HEK293 (cell line): ENCODE results near the gene SH3BGRL3.

Experiments used
- CTCF ChIA-PET: fragments of 350-600 bp; formaldehyde crosslinking; extraction: SDS; loops from one replicate; lab custom pipeline; 2021; ENCODE audit warnings: antibody characterized with exemption; lab: Yijun Ruan, JAX
- POLR2A ChIA-PET: fragments of 300-600 bp; formaldehyde crosslinking; extraction: SDS; loops from one replicate; lab custom pipeline; 2020; ENCODE audit warnings: antibody characterized with exemption, inconsistent platforms; lab: Yijun Ruan, JAX
- H3K27ac ChIP-seq: fragments of 200-500 bp; sonication (Bioruptor generic); 2 replicates; pipeline ENCODE4 v1.5.1; 2014; ENCODE audit warnings: low read depth, low read length, control low read depth, inconsistent platforms; ENCODE audit errors: extremely low read depth
- H3K36me3 ChIP-seq, 2 experiments: fragments of 200-500 bp in 1 of 2; sonication (Bioruptor generic) in 1 of 2; 1 replicate in 1 of 2; 2 replicates in 1 of 2; pipeline ENCODE4 v1.5.1; 2014 to 2017; ENCODE audit warnings: inconsistent platforms in 2 of 2, low read length in 2 of 2; ENCODE audit not compliant: control insufficient read depth in 2 of 2, insufficient read depth in 1 of 2
- H3K4me1 ChIP-seq: fragments of 200-500 bp; sonication (Bioruptor generic); 2 replicates; pipeline ENCODE4 v1.5.1; 2014; ENCODE audit warnings: mild to moderate bottlenecking, low read length, inconsistent platforms; ENCODE audit not compliant: control insufficient read depth, insufficient read depth
- H3K4me3 ChIP-seq: 2 replicates; pipeline ENCODE4 v1.5.1; 2011; ENCODE audit warnings: low read depth, mild to moderate bottlenecking, control low read depth, low read length, moderate library complexity
- H3K9me3 ChIP-seq: fragments of 200-500 bp; sonication (Bioruptor generic); 2 replicates; pipeline ENCODE4 v1.5.1; 2014; ENCODE audit warnings: low read depth, low read length, inconsistent platforms; ENCODE audit not compliant: control insufficient read depth, insufficient read depth
- AEBP2 ChIP-seq: fragments of 450-650 bp; formaldehyde crosslinking; IDR thresholded peaks from 2 replicates; pipeline ENCODE4 v1.5.1; 2016; ENCODE audit warnings: missing biosample characterization, missing genetic modification characterization, borderline replicate concordance
- HIC1 ChIP-seq: fragments of 450-650 bp; formaldehyde crosslinking; IDR thresholded peaks from 2 replicates; pipeline ENCODE4 v1.5.1; 2016; ENCODE audit warnings: missing biosample characterization, missing genetic modification characterization
- KLF9 ChIP-seq: fragments of 450-650 bp; formaldehyde crosslinking; IDR thresholded peaks from 2 replicates; pipeline ENCODE4 v1.5.1; 2016; ENCODE audit warnings: missing biosample characterization, missing genetic modification characterization, low read depth
- PRDM4 ChIP-seq: fragments of 450-650 bp; formaldehyde crosslinking; IDR thresholded peaks from 2 replicates; pipeline ENCODE4 v1.5.1; 2017; ENCODE audit warnings: missing biosample characterization, missing genetic modification characterization
- REST ChIP-seq: fragments of 450-650 bp; formaldehyde crosslinking; IDR thresholded peaks from 2 replicates; pipeline ENCODE4 v1.5.1; 2016; ENCODE audit warnings: missing biosample characterization, missing genetic modification characterization
- ZNF140 ChIP-seq: fragments of 450-650 bp; formaldehyde crosslinking; IDR thresholded peaks from 2 replicates; pipeline ENCODE4 v1.5.1; 2016; ENCODE audit warnings: missing biosample characterization, missing genetic modification characterization
- ZNF18 ChIP-seq: fragments of 450-650 bp; formaldehyde crosslinking; IDR thresholded peaks from 2 replicates; pipeline ENCODE4 v1.5.1; 2016; ENCODE audit warnings: missing biosample characterization, missing genetic modification characterization
- ZNF202 ChIP-seq: fragments of 450-650 bp; formaldehyde crosslinking; IDR thresholded peaks from 2 replicates; pipeline ENCODE4 v1.5.1; 2016; ENCODE audit warnings: missing biosample characterization, missing genetic modification characterization, borderline replicate concordance
- ZNF26 ChIP-seq: fragments of 450-650 bp; formaldehyde crosslinking; IDR thresholded peaks from 2 replicates; pipeline ENCODE4 v1.5.1; 2016; ENCODE audit warnings: missing biosample characterization, missing genetic modification characterization
- ZNF292 ChIP-seq: fragments of 450-650 bp; formaldehyde crosslinking; IDR thresholded peaks from 2 replicates; pipeline ENCODE4 v1.5.1; 2016; ENCODE audit warnings: low read depth, missing biosample characterization, missing genetic modification characterization, borderline replicate concordance
- ZNF404 ChIP-seq: fragments of 450-650 bp; formaldehyde crosslinking; IDR thresholded peaks from 2 replicates; pipeline ENCODE4 v1.5.1; 2017; ENCODE audit warnings: missing biosample characterization, missing genetic modification characterization
- ZNF48 ChIP-seq: fragments of 450-650 bp; formaldehyde crosslinking; IDR thresholded peaks from 2 replicates; pipeline ENCODE4 v1.5.1; 2016; ENCODE audit warnings: missing biosample characterization, missing genetic modification characterization
- ZNF623 ChIP-seq: fragments of 450-650 bp; formaldehyde crosslinking; IDR thresholded peaks from 2 replicates; pipeline ENCODE4 v1.5.1; 2016; ENCODE audit warnings: missing biosample characterization, missing genetic modification characterization
- ZNF645 ChIP-seq: fragments of 450-650 bp; formaldehyde crosslinking; IDR thresholded peaks from 2 replicates; pipeline ENCODE4; 2016; ENCODE audit warnings: missing biosample characterization, missing genetic modification characterization
- ZNF658 ChIP-seq: fragments of 450-650 bp; formaldehyde crosslinking; IDR thresholded peaks from 2 replicates; pipeline ENCODE4; 2016; ENCODE audit warnings: missing biosample characterization, missing genetic modification characterization
- ZNF707 ChIP-seq: fragments of 450-650 bp; formaldehyde crosslinking; IDR thresholded peaks from 2 replicates; pipeline ENCODE4 v1.5.1; 2016; ENCODE audit warnings: missing biosample characterization, missing genetic modification characterization
- ZNF768 ChIP-seq: fragments of 450-650 bp; formaldehyde crosslinking; IDR thresholded peaks from 2 replicates; pipeline ENCODE4 v1.5.1; 2018; ENCODE audit warnings: missing biosample characterization, mild to moderate bottlenecking, missing genetic modification characterization
- ZSCAN23 ChIP-seq: fragments of 450-650 bp; formaldehyde crosslinking; IDR thresholded peaks from 2 replicates; pipeline ENCODE4 v1.5.1; 2016; ENCODE audit warnings: missing biosample characterization, missing genetic modification characterization
- ZSCAN30 ChIP-seq: fragments of 450-650 bp; IDR thresholded peaks from 2 replicates; pipeline ENCODE4 v1.5.1; 2018; ENCODE audit warnings: missing biosample characterization, mild to moderate bottlenecking, missing genetic modification characterization, moderate library complexity
- ZSCAN4 ChIP-seq: fragments of 450-650 bp; formaldehyde crosslinking; IDR thresholded peaks from 2 replicates; pipeline ENCODE4 v1.5.1; 2017; ENCODE audit warnings: missing biosample characterization, missing genetic modification characterization

The SH3BGRL3 gene

GRCh38 chr1:26239936-26240335 is 40.0 kb upstream of the SH3BGRL3 start:
- Histone ChIP-seq H3K4me1 (no peaks in the 10 kb centered on the region), H3K36me3 (peaks cover 20 to 26% of the 10 kb centered on the region in 2 experiments; a peak in 2 of 3 replicates), H3K9me3 (no peaks in the 10 kb centered on the region), H3K27ac (no peak overlapping the region), H3K4me3 (no peak overlapping the region)
- no peak for TF ChIP-seq ZNF658 (tag by site-specific recombination)
- no peak for TF ChIP-seq ZNF645 (tag by site-specific recombination)
- TF ChIP-seq PRDM4, result no peak
- TF ChIP-seq ZSCAN30 (tag by site-specific recombination), result no peak
- TF ChIP-seq AEBP2 (tag by site-specific recombination), result no peak
- no peak for TF ChIP-seq ZSCAN4 (tag by site-specific recombination)
- no peak for TF ChIP-seq ZNF707 (tag by site-specific recombination)
- no peak for TF ChIP-seq ZNF26 (tag by site-specific recombination)
- TF ChIP-seq ZNF292 (tag by site-specific recombination), result no peak
- no peak for TF ChIP-seq ZNF140 (tag by site-specific recombination)
- no peak for TF ChIP-seq ZNF202 (tag by site-specific recombination)
- TF ChIP-seq ZNF48, result no peak
- TF ChIP-seq REST (tag by site-specific recombination), result no peak
- POLR2A ChIA-PET, result no interaction called here
- CTCF ChIA-PET, result no interaction called here

GRCh38 chr1:26252718-26253117 is 27.2 kb upstream of the SH3BGRL3 start:
- Histone ChIP-seq H3K36me3 (peaks cover 24 to 63% of the 10 kb centered on the region in 2 experiments), H3K4me1 (no peaks in the 10 kb centered on the region), H3K4me3 (no peak overlapping the region), H3K27ac (no peak overlapping the region), H3K9me3 (no peaks in the 10 kb centered on the region)
- CTCF ChIA-PET, result interaction anchor here (1.0 to 1.3 kb wide), 2 partner anchors 19 to 23 kb away, joined by 4 to 9 read pairs; no protein-coding TSS in a partner anchor
- POLR2A ChIA-PET, result no interaction called here
- no peak for TF ChIP-seq ZSCAN23 (tag by site-specific recombination)
- TF ChIP-seq KLF9 (tag by site-specific recombination), result no peak
- TF ChIP-seq HIC1 (tag by site-specific recombination), result no peak
- TF ChIP-seq ZNF623 (tag by site-specific recombination), result no peak
- TF ChIP-seq ZNF18 (tag by site-specific recombination), result no peak
- no peak for TF ChIP-seq ZNF404 (tag by site-specific recombination)
- no peak for TF ChIP-seq ZNF768 (tag by site-specific recombination)
